Mesodermal cell (in vitro differentiated cells): ENCODE data around the gene FHDC1.

Experiments
- H3K27ac ChIP-seq: 2 replicates; pipeline ENCODE4 v1.7.0; 2013; ENCODE audit warnings: mild to moderate bottlenecking, low read depth, low read length, moderate library complexity; ENCODE audit not compliant: severe bottlenecking
- H3K36me3 ChIP-seq: 2 replicates; pipeline ENCODE4 v1.7.1; 2013; ENCODE audit warnings: mild to moderate bottlenecking, low read length, moderate library complexity; ENCODE audit not compliant: control insufficient read depth, insufficient read depth
- H3K4me1 ChIP-seq: one replicate; pipeline ENCODE4 v1.7.1; 2013; ENCODE audit warnings: mild to moderate bottlenecking, low read length; ENCODE audit not compliant: insufficient read depth, control insufficient read depth, poor library complexity, severe bottlenecking
- H3K4me3 ChIP-seq: 2 replicates; pipeline ENCODE4 v1.7.0; 2013; ENCODE audit warnings: low read length, control low read depth, mild to moderate bottlenecking; ENCODE audit not compliant: insufficient read depth, poor library complexity, severe bottlenecking; ENCODE audit errors: extremely low read depth
- H3K9me3 ChIP-seq: 2 replicates; pipeline ENCODE4 v1.7.1; 2013; ENCODE audit warnings: mild to moderate bottlenecking, low read length, moderate library complexity; ENCODE audit not compliant: control insufficient read depth
- WGBS, 2 experiments: methylation state at CpG; one replicate each; pipeline ENCODE4 v1.1.5; 2013; ENCODE audit warnings: missing lambda C conversion rate in 2 of 2; ENCODE audit not compliant: insufficient coverage in 2 of 2; 5-methylcytosine and 5-hydroxymethylcytosine counted together

FHDC1 gene

GRCh38 chr4:152983774-152984411 lies 47.8 kb downstream of the FHDC1 start:
- Histone ChIP-seq H3K4me1 (peaks cover 15% of the 10 kb centered on the region), H3K36me3 (no peaks in the 10 kb centered on the region), H3K4me3 (no peak overlapping the region), H3K27ac (peak overlapping the region; percentile 86), H3K9me3 (no peaks in the 10 kb centered on the region)
- WGBS, 2 experiments: 64 to 77% methylated on average over 4 of the region's 6 CpGs

DNA sequence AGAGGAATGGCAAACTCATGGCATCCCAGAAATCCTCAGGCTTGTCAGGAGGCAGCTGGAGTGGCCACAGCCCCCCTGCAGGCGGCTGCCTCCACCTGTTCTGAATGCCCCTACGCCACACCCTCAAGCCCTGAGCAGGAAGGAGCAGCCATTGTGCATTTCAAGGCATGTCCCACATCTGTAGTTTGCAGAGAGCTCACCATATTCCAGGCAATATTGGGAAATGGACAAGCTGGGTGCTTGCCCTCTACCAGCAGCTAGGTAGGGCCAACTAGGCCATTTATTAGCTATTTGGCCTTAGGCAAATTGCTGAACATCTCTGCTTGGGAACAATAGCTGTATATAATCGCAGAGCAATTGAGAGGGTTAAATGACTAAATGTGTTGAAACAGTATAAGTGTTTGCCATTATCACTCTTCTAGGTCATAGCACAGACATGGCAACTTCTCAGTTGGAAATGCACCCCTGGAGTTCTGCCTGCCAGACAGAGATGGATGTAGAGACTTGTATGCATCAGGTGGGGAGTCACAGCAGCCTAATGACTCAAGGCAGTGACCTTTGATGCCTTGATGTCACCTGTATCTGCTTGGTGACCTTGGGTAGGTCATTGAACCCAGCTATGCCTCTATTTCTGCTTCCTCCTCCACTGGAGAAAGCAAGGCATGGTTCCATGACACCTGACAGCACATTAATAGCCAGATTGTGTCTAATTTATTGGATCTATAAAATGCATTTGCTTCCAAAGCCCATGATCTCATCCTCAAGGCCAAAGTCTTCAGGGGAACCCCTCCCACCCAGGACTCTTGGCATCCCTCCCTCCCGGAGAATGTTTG lies 52.8 kb downstream of the FHDC1 start:
- WGBS, 2 experiments: 87 to 96% methylated on average over 4 of the region's 4 CpGs
- Histone ChIP-seq H3K27ac (no peak overlapping the region), H3K9me3 (no peaks in the 10 kb centered on the region), H3K4me3 (no peak overlapping the region), H3K36me3 (no peaks in the 10 kb centered on the region), H3K4me1 (peaks cover 6% of the 10 kb centered on the region)

GRCh38 chr4:152989554-152989970 lies 53.4 kb downstream of the FHDC1 start:
- Histone ChIP-seq H3K36me3 (no peaks in the 10 kb centered on the region), H3K4me3 (no peak overlapping the region), H3K4me1 (no peaks in the 10 kb centered on the region), H3K27ac (no peak overlapping the region), H3K9me3 (no peaks in the 10 kb centered on the region)
- 76 to 83% methylated on average over 3 of the region's 3 CpGs for WGBS, 2 experiments

DNA sequence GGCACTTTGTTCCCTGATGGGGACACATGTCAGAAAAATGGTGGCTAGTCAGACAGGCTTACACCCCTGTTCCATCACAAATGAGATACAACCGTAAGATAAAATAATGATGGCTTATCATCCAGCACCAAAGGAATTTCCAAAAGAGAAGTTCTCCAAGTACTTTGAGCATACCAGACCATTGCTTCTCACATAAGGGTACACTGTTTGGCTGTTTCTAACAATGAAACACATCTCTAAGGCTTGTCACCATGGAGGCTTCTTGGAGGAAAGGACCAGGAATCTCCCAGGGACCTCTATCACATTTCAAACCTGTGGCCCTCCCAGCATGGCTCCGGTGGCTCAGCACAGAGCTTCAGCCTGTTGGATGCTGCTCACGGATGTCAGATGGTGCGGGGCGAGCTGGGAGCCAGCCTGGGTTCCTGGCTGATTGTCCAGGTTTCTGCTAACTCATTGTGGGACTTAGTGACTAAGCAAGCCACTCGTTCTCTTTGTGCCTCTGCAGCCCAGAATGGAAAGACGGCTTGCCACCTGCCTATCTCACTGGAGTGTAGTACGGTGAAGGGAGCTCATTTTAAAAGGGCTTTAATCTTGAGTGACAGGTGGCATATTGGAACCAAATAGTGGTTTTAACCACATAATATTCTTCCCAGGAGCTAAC lies 54.5 kb downstream of the FHDC1 start:
- H3K4me3 ChIP-seq: no peak overlapping the region
- no peak overlapping the region for H3K27ac ChIP-seq
- WGBS, 2 experiments: 87 to 97% methylated on average over 7 of the region's 8 CpGs
- H3K4me1 ChIP-seq: no peaks in the 10 kb centered on the region
- H3K36me3 ChIP-seq: no peaks in the 10 kb centered on the region
- H3K9me3 ChIP-seq: no peaks in the 10 kb centered on the region

- no peaks in the 10 kb centered on the region for H3K4me1 ChIP-seq
- H3K4me3 ChIP-seq: no peak overlapping the region
- H3K9me3 ChIP-seq: no peaks in the 10 kb centered on the region
- H3K36me3 ChIP-seq: no peaks in the 10 kb centered on the region
- WGBS, 2 experiments: no CpG with 5 or more reads among the region's 3 CpGs
- no peak overlapping the region for H3K27ac ChIP-seq
Measured at GRCh38 chr4:152991398-152991797, 55.3 kb downstream of the FHDC1 start.

- H3K27ac ChIP-seq: no peak overlapping the region
- no peaks in the 10 kb centered on the region for H3K9me3 ChIP-seq
- H3K4me1 ChIP-seq: no peaks in the 10 kb centered on the region
- no peak overlapping the region for H3K4me3 ChIP-seq
- 88 to 90% methylated on average over 6 of the region's 8 CpGs for WGBS, 2 experiments
- no peaks in the 10 kb centered on the region for H3K36me3 ChIP-seq
Measured at GRCh38 chr4:152992027-152992426, 55.9 kb downstream of the FHDC1 start.

GRCh38 chr4:152992466-152992865 lies 56.3 kb downstream of the FHDC1 start:
- 80 to 86% methylated on average over 1 of the region's 1 CpG for WGBS, 2 experiments
- H3K27ac ChIP-seq: no peak overlapping the region
- no peaks in the 10 kb centered on the region for H3K36me3 ChIP-seq
- no peak overlapping the region for H3K4me3 ChIP-seq
- H3K4me1 ChIP-seq: no peaks in the 10 kb centered on the region
- no peaks in the 10 kb centered on the region for H3K9me3 ChIP-seq

DNA sequence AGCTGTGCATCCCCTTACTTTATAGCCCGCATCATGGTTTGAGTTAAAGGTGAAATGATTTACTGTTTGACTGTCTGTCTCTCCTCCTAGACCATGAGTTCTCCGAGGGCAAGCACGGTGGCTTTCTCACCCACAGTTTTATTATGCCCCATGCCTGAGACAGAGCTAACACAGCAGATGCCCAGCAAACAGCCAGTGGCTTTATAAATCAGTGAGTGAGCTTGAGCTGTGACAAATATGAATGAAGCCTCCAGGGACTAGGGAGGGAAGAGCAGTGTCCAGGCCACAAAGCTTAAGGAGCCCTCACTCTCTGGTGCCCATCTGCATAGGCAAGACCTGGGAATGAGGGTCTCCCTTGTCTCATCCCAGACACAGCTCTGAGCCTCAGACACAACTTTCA lies 57.9 kb downstream of the FHDC1 start:
- Histone ChIP-seq H3K9me3 (no peaks in the 10 kb centered on the region), H3K4me1 (no peaks in the 10 kb centered on the region), H3K36me3 (no peaks in the 10 kb centered on the region), H3K27ac (no peak overlapping the region), H3K4me3 (no peak overlapping the region)
- WGBS, 2 experiments: 92% methylated on average over 2 of the region's 3 CpGs; no CpG with 5 or more reads in 1 of the 2 experiments

DNA sequence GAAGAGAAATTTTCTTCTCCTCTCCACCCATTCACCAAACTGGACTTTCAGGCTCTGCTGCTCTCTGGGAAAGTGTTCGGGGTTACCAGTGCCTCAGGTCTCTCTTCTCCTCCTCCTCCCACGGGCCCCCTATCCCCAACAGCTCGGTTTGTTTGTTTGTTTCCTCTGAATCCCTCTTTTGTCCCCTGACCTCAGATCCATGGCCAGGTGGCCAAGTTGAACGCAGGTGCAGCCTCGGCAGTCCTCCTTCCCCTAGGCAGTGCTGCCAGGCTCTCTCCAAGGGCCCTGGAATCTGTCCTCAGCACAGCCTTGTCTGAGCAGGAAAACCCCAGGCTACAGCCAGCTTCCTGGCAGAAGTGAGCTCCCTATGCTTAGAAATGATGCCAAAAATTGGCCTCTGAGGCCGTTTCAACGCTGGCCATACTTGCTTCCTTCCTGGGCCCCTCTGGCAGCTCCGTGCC lies 60.0 kb downstream of the FHDC1 start:
- Histone ChIP-seq H3K36me3 (no peaks in the 10 kb centered on the region), H3K27ac (no peak overlapping the region), H3K4me1 (no peaks in the 10 kb centered on the region), H3K4me3 (no peak overlapping the region), H3K9me3 (no peaks in the 10 kb centered on the region)
- 62 to 83% methylated on average over 3 to 7 of the region's 8 CpGs for WGBS, 2 experiments

- Histone ChIP-seq H3K36me3 (no peaks in the 10 kb centered on the region), H3K4me1 (no peaks in the 10 kb centered on the region), H3K27ac (no peak overlapping the region), H3K4me3 (no peak overlapping the region), H3K9me3 (no peaks in the 10 kb centered on the region)
- WGBS, 2 experiments: 59 to 73% methylated on average over 2 to 3 of the region's 6 CpGs
Measured at GRCh38 chr4:152996672-152997071, 60.5 kb downstream of the FHDC1 start.
